Measurements from ENCODE around the gene ASIC3. TPM values are rescaled to one million over a fixed set of nuclear protein-coding genes. Genes with fewer than 3 reads are reported as not detected.

Gene ASIC3
- total and polyA plus RNA-seq, 2 of the 8 experiments (the other 6 are each of a cell fraction or from before 2014, with no cell fraction given): 1.6 to 1.9 TPM

- TF ChIP-seq, protein P1, sequence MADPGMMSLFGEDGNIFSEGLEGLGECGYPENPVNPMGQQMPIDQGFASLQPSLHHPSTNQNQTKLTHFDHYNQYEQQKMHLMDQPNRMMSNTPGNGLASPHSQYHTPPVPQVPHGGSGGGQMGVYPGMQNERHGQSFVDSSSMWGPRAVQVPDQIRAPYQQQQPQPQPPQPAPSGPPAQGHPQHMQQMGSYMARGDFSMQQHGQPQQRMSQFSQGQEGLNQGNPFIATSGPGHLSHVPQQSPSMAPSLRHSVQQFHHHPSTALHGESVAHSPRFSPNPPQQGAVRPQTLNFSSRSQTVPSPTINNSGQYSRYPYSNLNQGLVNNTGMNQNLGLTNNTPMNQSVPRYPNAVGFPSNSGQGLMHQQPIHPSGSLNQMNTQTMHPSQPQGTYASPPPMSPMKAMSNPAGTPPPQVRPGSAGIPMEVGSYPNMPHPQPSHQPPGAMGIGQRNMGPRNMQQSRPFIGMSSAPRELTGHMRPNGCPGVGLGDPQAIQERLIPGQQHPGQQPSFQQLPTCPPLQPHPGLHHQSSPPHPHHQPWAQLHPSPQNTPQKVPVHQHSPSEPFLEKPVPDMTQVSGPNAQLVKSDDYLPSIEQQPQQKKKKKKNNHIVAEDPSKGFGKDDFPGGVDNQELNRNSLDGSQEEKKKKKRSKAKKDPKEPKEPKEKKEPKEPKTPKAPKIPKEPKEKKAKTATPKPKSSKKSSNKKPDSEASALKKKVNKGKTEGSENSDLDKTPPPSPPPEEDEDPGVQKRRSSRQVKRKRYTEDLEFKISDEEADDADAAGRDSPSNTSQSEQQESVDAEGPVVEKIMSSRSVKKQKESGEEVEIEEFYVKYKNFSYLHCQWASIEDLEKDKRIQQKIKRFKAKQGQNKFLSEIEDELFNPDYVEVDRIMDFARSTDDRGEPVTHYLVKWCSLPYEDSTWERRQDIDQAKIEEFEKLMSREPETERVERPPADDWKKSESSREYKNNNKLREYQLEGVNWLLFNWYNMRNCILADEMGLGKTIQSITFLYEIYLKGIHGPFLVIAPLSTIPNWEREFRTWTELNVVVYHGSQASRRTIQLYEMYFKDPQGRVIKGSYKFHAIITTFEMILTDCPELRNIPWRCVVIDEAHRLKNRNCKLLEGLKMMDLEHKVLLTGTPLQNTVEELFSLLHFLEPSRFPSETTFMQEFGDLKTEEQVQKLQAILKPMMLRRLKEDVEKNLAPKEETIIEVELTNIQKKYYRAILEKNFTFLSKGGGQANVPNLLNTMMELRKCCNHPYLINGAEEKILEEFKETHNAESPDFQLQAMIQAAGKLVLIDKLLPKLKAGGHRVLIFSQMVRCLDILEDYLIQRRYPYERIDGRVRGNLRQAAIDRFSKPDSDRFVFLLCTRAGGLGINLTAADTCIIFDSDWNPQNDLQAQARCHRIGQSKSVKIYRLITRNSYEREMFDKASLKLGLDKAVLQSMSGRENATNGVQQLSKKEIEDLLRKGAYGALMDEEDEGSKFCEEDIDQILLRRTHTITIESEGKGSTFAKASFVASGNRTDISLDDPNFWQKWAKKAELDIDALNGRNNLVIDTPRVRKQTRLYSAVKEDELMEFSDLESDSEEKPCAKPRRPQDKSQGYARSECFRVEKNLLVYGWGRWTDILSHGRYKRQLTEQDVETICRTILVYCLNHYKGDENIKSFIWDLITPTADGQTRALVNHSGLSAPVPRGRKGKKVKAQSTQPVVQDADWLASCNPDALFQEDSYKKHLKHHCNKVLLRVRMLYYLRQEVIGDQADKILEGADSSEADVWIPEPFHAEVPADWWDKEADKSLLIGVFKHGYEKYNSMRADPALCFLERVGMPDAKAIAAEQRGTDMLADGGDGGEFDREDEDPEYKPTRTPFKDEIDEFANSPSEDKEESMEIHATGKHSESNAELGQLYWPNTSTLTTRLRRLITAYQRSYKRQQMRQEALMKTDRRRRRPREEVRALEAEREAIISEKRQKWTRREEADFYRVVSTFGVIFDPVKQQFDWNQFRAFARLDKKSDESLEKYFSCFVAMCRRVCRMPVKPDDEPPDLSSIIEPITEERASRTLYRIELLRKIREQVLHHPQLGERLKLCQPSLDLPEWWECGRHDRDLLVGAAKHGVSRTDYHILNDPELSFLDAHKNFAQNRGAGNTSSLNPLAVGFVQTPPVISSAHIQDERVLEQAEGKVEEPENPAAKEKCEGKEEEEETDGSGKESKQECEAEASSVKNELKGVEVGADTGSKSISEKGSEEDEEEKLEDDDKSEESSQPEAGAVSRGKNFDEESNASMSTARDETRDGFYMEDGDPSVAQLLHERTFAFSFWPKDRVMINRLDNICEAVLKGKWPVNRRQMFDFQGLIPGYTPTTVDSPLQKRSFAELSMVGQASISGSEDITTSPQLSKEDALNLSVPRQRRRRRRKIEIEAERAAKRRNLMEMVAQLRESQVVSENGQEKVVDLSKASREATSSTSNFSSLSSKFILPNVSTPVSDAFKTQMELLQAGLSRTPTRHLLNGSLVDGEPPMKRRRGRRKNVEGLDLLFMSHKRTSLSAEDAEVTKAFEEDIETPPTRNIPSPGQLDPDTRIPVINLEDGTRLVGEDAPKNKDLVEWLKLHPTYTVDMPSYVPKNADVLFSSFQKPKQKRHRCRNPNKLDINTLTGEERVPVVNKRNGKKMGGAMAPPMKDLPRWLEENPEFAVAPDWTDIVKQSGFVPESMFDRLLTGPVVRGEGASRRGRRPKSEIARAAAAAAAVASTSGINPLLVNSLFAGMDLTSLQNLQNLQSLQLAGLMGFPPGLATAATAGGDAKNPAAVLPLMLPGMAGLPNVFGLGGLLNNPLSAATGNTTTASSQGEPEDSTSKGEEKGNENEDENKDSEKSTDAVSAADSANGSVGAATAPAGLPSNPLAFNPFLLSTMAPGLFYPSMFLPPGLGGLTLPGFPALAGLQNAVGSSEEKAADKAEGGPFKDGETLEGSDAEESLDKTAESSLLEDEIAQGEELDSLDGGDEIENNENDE (IDR thresholded peaks at IDR 0.05; ENCODE audit: insufficient replicate concordance, low read length): no peak
- TF ChIP-seq SP1 (IDR thresholded peaks at IDR 0.05; ENCODE audit: low read depth, low read length): no peak
- TF ChIP-seq JUN (IDR thresholded peaks at IDR 0.05; ENCODE audit: low read depth, low read length): no peak
- no peak for TF ChIP-seq TBP (IDR thresholded peaks at IDR 0.05; ENCODE audit: low read depth, low read length)
- TF ChIP-seq MAFK (IDR thresholded peaks at IDR 0.05; ENCODE audit: low read depth, low read length): no peak
- TF ChIP-seq KDM4A (IDR thresholded peaks at IDR 0.05; ENCODE audit: low read depth, low read length, severe bottlenecking): no peak
- no peak for TF ChIP-seq SRF (IDR thresholded peaks at IDR 0.05; ENCODE audit: low read depth, low read length)
- no peak for TF ChIP-seq CHD2 (IDR thresholded peaks at IDR 0.05; ENCODE audit: low read length)
- TF ChIP-seq GTF2F1 (IDR thresholded peaks at IDR 0.05; ENCODE audit: borderline replicate concordance, low read depth, low read length): no peak
- TF ChIP-seq CHD1 (IDR thresholded peaks at IDR 0.05; ENCODE audit: low read depth, low read length): no peak
- TF ChIP-seq POU5F1 (IDR thresholded peaks at IDR 0.05; ENCODE audit: low read depth, low read length): no peak
- no peak for TF ChIP-seq KDM5A (IDR thresholded peaks at IDR 0.05; ENCODE audit: low read length)
- no peak for TF ChIP-seq EZH2 (IDR thresholded peaks at IDR 0.05; ENCODE audit: low read depth, low read length, severe bottlenecking)
Measured at GRCh38 chr7:151051108-151051507, 2.8 kb downstream of the ASIC3 start (continued).
